Measurements from ENCODE around the gene LIPC. TPM values are rescaled to one million over a fixed set of nuclear protein-coding genes. Genes with fewer than 3 reads are reported as not detected.

LIPC gene
- total RNA-seq, 1 experiment from 2014 or later = not detected

- ChIA-PET POLR2A (no interaction called here), CTCF (no interaction called here), RAD21 (ENCODE audit: low non-redundant PET in 1 of 2, low total read pairs in 2 of 2, uncharacterized antibody in 2 of 2, unreplicated experiment in 2 of 2) (no interaction called here)
- no TSS peak for BruUV-seq (replicated peaks)
- Histone ChIP-seq H3K27ac (ENCODE audit: low read depth, low read length) (no peak overlapping the region), H3K27me3 (ENCODE audit: insufficient read depth, low read length) (no peaks in the 10 kb centered on the region), H3K36me3 (ENCODE audit: control insufficient read depth in 1 of 2, insufficient read depth in 2 of 2, low read length in 2 of 2) (no peaks in the 10 kb centered on the region), H3K4me2 (ENCODE audit: low read length) (no peak overlapping the region), H3K79me2 (ENCODE audit: insufficient read depth, low read length) (no peaks in the 10 kb centered on the region), H3K4me3 (replicated peaks in 1 of 2; ENCODE audit: low read depth in 1 of 2, low read length in 2 of 2) (no peak overlapping the region), H3K9me2 (ENCODE audit: insufficient read depth) (no peaks in the 10 kb centered on the region), H3K9ac (ENCODE audit: low read length) (no peak overlapping the region), H3K9me3 (ENCODE audit: control insufficient read depth in 1 of 2, insufficient read depth in 1 of 2, low read depth in 1 of 2, low read length in 2 of 2) (no peaks in the 10 kb centered on the region), H2AFZ (ENCODE audit: low read depth, low read length, poor library complexity, severe bottlenecking) (no peak overlapping the region), H3K4me1 (ENCODE audit: control insufficient read depth in 1 of 2, insufficient read depth in 2 of 2, low read length in 2 of 2) (no peaks in the 10 kb centered on the region), H4K20me1 (ENCODE audit: insufficient read depth) (no peaks in the 10 kb centered on the region)
- intact Hi-C loops (cut with micrococcal nuclease) = no loop called here
- no peak for DNase-seq (ENCODE audit: low read depth, low spot score)
- no peak for ATAC-seq
- TF ChIP-seq RAD21 (IDR thresholded peaks at IDR 0.05; ENCODE audit: low read depth) = no peak
- TF ChIP-seq EZH2phosphoT487 (IDR thresholded peaks at IDR 0.05; ENCODE audit: borderline replicate concordance) = no peak
- no peak for TF ChIP-seq SP1 (IDR thresholded peaks at IDR 0.05; ENCODE audit: low read depth)
- no peak for TF ChIP-seq FOSL1 (IDR thresholded peaks at IDR 0.05; ENCODE audit: low read depth)
- TF ChIP-seq, protein P1, sequence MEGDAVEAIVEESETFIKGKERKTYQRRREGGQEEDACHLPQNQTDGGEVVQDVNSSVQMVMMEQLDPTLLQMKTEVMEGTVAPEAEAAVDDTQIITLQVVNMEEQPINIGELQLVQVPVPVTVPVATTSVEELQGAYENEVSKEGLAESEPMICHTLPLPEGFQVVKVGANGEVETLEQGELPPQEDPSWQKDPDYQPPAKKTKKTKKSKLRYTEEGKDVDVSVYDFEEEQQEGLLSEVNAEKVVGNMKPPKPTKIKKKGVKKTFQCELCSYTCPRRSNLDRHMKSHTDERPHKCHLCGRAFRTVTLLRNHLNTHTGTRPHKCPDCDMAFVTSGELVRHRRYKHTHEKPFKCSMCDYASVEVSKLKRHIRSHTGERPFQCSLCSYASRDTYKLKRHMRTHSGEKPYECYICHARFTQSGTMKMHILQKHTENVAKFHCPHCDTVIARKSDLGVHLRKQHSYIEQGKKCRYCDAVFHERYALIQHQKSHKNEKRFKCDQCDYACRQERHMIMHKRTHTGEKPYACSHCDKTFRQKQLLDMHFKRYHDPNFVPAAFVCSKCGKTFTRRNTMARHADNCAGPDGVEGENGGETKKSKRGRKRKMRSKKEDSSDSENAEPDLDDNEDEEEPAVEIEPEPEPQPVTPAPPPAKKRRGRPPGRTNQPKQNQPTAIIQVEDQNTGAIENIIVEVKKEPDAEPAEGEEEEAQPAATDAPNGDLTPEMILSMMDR (IDR thresholded peaks at IDR 0.05 in 2 of 3, conservative IDR thresholded peaks at IDR 0.05 in 1 of 3; ENCODE audit: borderline replicate concordance in 1 of 3, insufficient read depth in 1 of 3, low read depth in 2 of 3, low read length in 2 of 3) = no peak
- TF ChIP-seq, protein P2, sequence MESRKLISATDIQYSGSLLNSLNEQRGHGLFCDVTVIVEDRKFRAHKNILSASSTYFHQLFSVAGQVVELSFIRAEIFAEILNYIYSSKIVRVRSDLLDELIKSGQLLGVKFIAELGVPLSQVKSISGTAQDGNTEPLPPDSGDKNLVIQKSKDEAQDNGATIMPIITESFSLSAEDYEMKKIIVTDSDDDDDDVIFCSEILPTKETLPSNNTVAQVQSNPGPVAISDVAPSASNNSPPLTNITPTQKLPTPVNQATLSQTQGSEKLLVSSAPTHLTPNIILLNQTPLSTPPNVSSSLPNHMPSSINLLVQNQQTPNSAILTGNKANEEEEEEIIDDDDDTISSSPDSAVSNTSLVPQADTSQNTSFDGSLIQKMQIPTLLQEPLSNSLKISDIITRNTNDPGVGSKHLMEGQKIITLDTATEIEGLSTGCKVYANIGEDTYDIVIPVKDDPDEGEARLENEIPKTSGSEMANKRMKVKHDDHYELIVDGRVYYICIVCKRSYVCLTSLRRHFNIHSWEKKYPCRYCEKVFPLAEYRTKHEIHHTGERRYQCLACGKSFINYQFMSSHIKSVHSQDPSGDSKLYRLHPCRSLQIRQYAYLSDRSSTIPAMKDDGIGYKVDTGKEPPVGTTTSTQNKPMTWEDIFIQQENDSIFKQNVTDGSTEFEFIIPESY (IDR thresholded peaks at IDR 0.05; ENCODE audit: extremely low read depth, insufficient replicate concordance, low read length) = no peak
- TF ChIP-seq EGR1 (IDR thresholded peaks at IDR 0.05; ENCODE audit: low read depth) = no peak
- TF ChIP-seq, protein P3, sequence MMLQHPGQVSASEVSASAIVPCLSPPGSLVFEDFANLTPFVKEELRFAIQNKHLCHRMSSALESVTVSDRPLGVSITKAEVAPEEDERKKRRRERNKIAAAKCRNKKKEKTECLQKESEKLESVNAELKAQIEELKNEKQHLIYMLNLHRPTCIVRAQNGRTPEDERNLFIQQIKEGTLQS (IDR thresholded peaks at IDR 0.05) = no peak
- no peak for TF ChIP-seq YY1 (IDR thresholded peaks at IDR 0.05; ENCODE audit: extremely low read depth, insufficient replicate concordance, low read depth, low read length)
- no peak for TF ChIP-seq REST (IDR thresholded peaks at IDR 0.05; ENCODE audit: low read depth)
Measured at GRCh38 chr15:58403581-58403980, 28.2 kb upstream of the LIPC start.
